GM12878 (cell line): ENCODE results near the gene NHERF2. TPM values are rescaled to one million over a fixed set of nuclear protein-coding genes. Genes with fewer than 3 reads are reported as not detected.
A peak's percentile ranks its signal among the peaks of the same experiment; 100 is the strongest.

Source experiments
- ATAC-seq: fragments of 200-7000 bp; cut with Tn5 transposase; 3 replicates; pipeline ENCODE4 v1.9.1; 2020; ENCODE audit warnings: mild to moderate bottlenecking, moderate library complexity
- BruUV-seq: library from RNA; stranded (reverse); fragments of 400-500 nt; replicated peaks from 2 replicates; lab custom pipeline; 2021; lab: Mats Ljungman, UMichigan
- CTCF ChIA-PET: fragments of 300-600 bp; sonication (Branson Sonifier 250); formaldehyde crosslinking; extraction: SDS; loops from one replicate; lab custom pipeline; 2021; ENCODE audit warnings: inconsistent platforms; lab: Yijun Ruan, JAX
- POLR2A ChIA-PET: fragments of 350-600 bp; formaldehyde crosslinking; extraction: SDS; loops from one replicate; lab custom pipeline; 2021; ENCODE audit warnings: inconsistent platforms; lab: Charles Lee
- RAD21 ChIA-PET: fragments of 300-600 bp; sonication (Branson Sonifier 250); formaldehyde crosslinking; loops from one replicate; lab custom pipeline; 2023; ENCODE audit warnings: antibody characterized with exemption; ENCODE audit not compliant: unreplicated experiment; lab: Charles Lee
- SMC1A ChIA-PET: fragments of 300-600 bp; sonication (Branson Sonifier 250); formaldehyde crosslinking; loops from one replicate; lab custom pipeline; 2023; ENCODE audit not compliant: unreplicated experiment, uncharacterized antibody; lab: Charles Lee
- DNase-seq: peaks from one replicate; pipeline ENCODE4 v3.0.0-alpha.2; 2011; ENCODE audit warnings: low read depth, low spot score
- FAIRE-seq: peaks from 3 replicates; lab custom pipeline; 2011; peaks lifted over from hg19 to GRCh38; lab: Jason Lieb, UNC
- H2AFZ ChIP-seq: 2 replicates; pipeline ENCODE4 v1.6.0; 2011; ENCODE audit warnings: low read depth, low read length, control low read depth; ENCODE audit not compliant: control insufficient read depth
- H3K27ac ChIP-seq: 2 replicates; pipeline ENCODE4 v1.5.1; 2011; ENCODE audit warnings: control low read depth; ENCODE audit not compliant: control insufficient read depth, insufficient read depth
- H3K27me3 ChIP-seq, 2 experiments: replicated peaks in 1 of 2; 2 replicates each; pipeline versions ENCODE4 v1.6.0 to v1.6.1; 2011; ENCODE audit warnings: low read length in 1 of 2; ENCODE audit not compliant: control insufficient read depth in 2 of 2, insufficient read depth in 2 of 2
- H3K36me3 ChIP-seq, 2 experiments: 2 replicates each; pipeline ENCODE4 v1.5.1; 2011; ENCODE audit warnings: low read length in 1 of 2; ENCODE audit not compliant: control insufficient read depth in 2 of 2, insufficient read depth in 2 of 2
- H3K4me1 ChIP-seq: 2 replicates; pipeline ENCODE4 v1.6.1; 2011; ENCODE audit warnings: mild to moderate bottlenecking, low read length, moderate library complexity, mixed read lengths; ENCODE audit not compliant: control insufficient read depth, insufficient read depth
- H3K4me2 ChIP-seq: 2 replicates; pipeline ENCODE4 v1.6.0; 2011; ENCODE audit warnings: control low read depth; ENCODE audit not compliant: control insufficient read depth, insufficient read depth
- H3K4me3 ChIP-seq: fragments of 200-600 bp; sonication (generic); 2 replicates; pipeline ENCODE4 v1.5.1; 2016
- H3K79me2 ChIP-seq: 2 replicates; pipeline ENCODE4 v1.6.0; 2011; ENCODE audit warnings: low read length; ENCODE audit not compliant: control insufficient read depth, insufficient read depth
- H3K9ac ChIP-seq: 2 replicates; pipeline ENCODE4 v1.8.0; 2011; ENCODE audit warnings: low read length, control low read depth, mixed read lengths; ENCODE audit not compliant: control insufficient read depth, insufficient read depth
- H3K9me3 ChIP-seq: replicated peaks from 3 replicates; pipeline ENCODE4 v1.5.1; 2011; ENCODE audit warnings: mild to moderate bottlenecking, low read length; ENCODE audit not compliant: control insufficient read depth, insufficient read depth
- H4K20me1 ChIP-seq: 2 replicates; pipeline ENCODE4 v1.6.0; 2011; ENCODE audit not compliant: control insufficient read depth, insufficient read depth
- EGR1 ChIP-seq, 2 experiments: IDR thresholded peaks; 1 replicate in 1 of 2; 2 replicates in 1 of 2; pipeline ENCODE4 v1.6.1; 2011 to 2012; ENCODE audit warnings: low read depth in 2 of 2, low read length in 2 of 2, borderline replicate concordance in 1 of 2, mild to moderate bottlenecking in 1 of 2, moderate library complexity in 1 of 2
- ESRRA ChIP-seq: IDR thresholded peaks from 2 replicates; pipeline ENCODE4 v1.6.1; 2012; ENCODE audit warnings: mild to moderate bottlenecking, low read length, improper control_type of control experiment
- POLR2A ChIP-seq: IDR thresholded peaks from 2 replicates; pipeline ENCODE4 v1.6.1; 2011; ENCODE audit warnings: low read depth, mild to moderate bottlenecking, low read length
- WGBS: methylation state at CpG from one replicate; pipeline ENCODE4 v1.1.6; 2016; ENCODE audit warnings: low lambda C conversion rate; ENCODE audit not compliant: insufficient replicate concordance, insufficient coverage; ENCODE audit errors: missing lambda C conversion rate; 5-methylcytosine and 5-hydroxymethylcytosine counted together
- in situ Hi-C: fragments of 300-500 bp; cut with MboI; formaldehyde crosslinking; loops from 9 replicates; pipeline ENCODE4 v1.14.3; 2018; ENCODE audit warnings: mixed read lengths
- intact Hi-C: fragments of 100-400 bp; cut with micrococcal nuclease; formaldehyde crosslinking; loops from one replicate; pipeline ENCODE4 v1.14.2; 2022; ENCODE audit not compliant: unreplicated experiment
- polyA plus RNA-seq, 11 experiments: library from polyadenylated mRNA; depleted of rRNA in 4 of 11; unstranded in 6 of 11; stranded (reverse) in 5 of 11; fragments of >200 nt; fragmentation: Nextera tagmentation in 4 of 11; fragmentation: Illumina TruSeq in 1 of 11; extraction: Ambion mirVana in 4 of 11; extraction: Trizol in 1 of 11; gene quantifications; 1 replicate in 1 of 11; 2 replicates in 10 of 11; pipeline versions ENCODE4 v1.2.1 to v1.2.3, GENCODE V29; 2011 to 2016; ENCODE audit warnings: inconsistent platforms in 2 of 11, missing spikeins in 2 of 11, low read depth in 1 of 11
- total RNA-seq, 4 experiments: library from RNA; depleted of rRNA in 3 of 4; stranded (reverse); fragments of >200 nt in 3 of 4; fragmentation: Illumina TruSeq in 1 of 4; extraction: Trizol in 1 of 4; gene quantifications; 2 replicates each; pipeline versions ENCODE4 v1.2.1 to v1.2.3, GENCODE V29; 2013 to 2021

Gene NHERF2
- total and polyA plus RNA-seq, 10 of the 15 experiments (the other 5 are each of a cell fraction or from before 2014, with no cell fraction given), result 0.05 to 0.31 (median 0.08) TPM; not detected in 4

- Histone ChIP-seq H3K4me2 (no peak overlapping the region), H2AFZ (no peak overlapping the region), H3K4me3 (no peak overlapping the region), H3K36me3 (peaks cover 3 to 50% of the 10 kb centered on the region in 2 experiments), H3K27ac (no peak overlapping the region), H3K4me1 (peaks cover 8% of the 10 kb centered on the region), H3K9me3 (no peaks in the 10 kb centered on the region), H3K9ac (no peak overlapping the region), H3K27me3 (no peaks in the 10 kb centered on the region), H4K20me1 (peaks cover 6% of the 10 kb centered on the region), H3K79me2 (peaks cover 28% of the 10 kb centered on the region)
- intact Hi-C loops, result no loop called here
- ChIA-PET POLR2A (no interaction called here), RAD21 (interaction anchor here (0.6 to 2.5 kb wide), 3 partner anchors 11 to 138 kb away, joined by 3 to 14 read pairs (median 4); no protein-coding TSS in a partner anchor), CTCF (interaction anchor here (0.7 to 4.3 kb wide), 5 partner anchors 8 to 198 kb away, joined by 3 to 54 read pairs (median 4); no protein-coding TSS in a partner anchor), SMC1A (no interaction called here)
- DNase-seq (no peak), FAIRE-seq (no peak), ATAC-seq (no peak)
- in situ Hi-C loops, result no loop called here
- TF ChIP-seq POLR2A (peak; percentile 26), ESRRA (no peak)
- BruUV-seq, result no TSS peak
- 97% methylated on average over 53 of the region's 53 CpGs for WGBS
Measured at GRCh38 chr16:2001456-2002355, 25.0 kb upstream of the NHERF2 start.

GRCh38 chr16:2002406-2003230 is 24.1 kb upstream of the NHERF2 start:
- RAD21 ChIA-PET, result interaction anchor here (0.6 to 2.5 kb wide), 4 partner anchors 12 to 152 kb away, joined by 3 to 14 read pairs (median 4); partner anchors contain the start of gene RPL3L
- H3K4me3 ChIP-seq, result no peak overlapping the region
- intact Hi-C loops, result no loop called here
- H3K9me3 ChIP-seq, result no peaks in the 10 kb centered on the region
- no peak for DNase-seq
- in situ Hi-C loops, result no loop called here
- TF ChIP-seq POLR2A (peak; percentile 2; the same call in 1 of the 2 replicates), EGR1 (IDR thresholded peaks at IDR 0.05; ENCODE audit: borderline replicate concordance in 1 of 2, low read depth in 2 of 2, low read length in 2 of 2) (no peak)
- SMC1A ChIA-PET, result interaction anchor here (2.1 kb wide), 1 partner anchor 138 kb away, joined by 14 read pairs; no protein-coding TSS in a partner anchor
- no peak for ATAC-seq
- H3K36me3 ChIP-seq, result peaks cover 0 to 50% of the 10 kb centered on the region in 2 experiments; a peak in 3 of 4 replicates
- H3K27ac ChIP-seq, result no peak overlapping the region
- WGBS, result 93% methylated on average over 47 of the region's 47 CpGs
- CTCF ChIA-PET, result interaction anchor here (0.6 to 4.3 kb wide), 9 partner anchors 9 to 197 kb away, joined by 3 to 54 read pairs (median 5); no protein-coding TSS in a partner anchor
- H3K79me2 ChIP-seq, result peaks cover 38% of the 10 kb centered on the region
- H3K9ac ChIP-seq, result no peak overlapping the region
- peaks cover 14% of the 10 kb centered on the region for H3K4me1 ChIP-seq
- FAIRE-seq, result no peak
- H3K4me2 ChIP-seq, result no peak overlapping the region
- POLR2A ChIA-PET, result interaction anchor here (1.8 to 2.2 kb wide), 2 partner anchors 9 to 12 kb away, joined by 6 to 10 read pairs; no protein-coding TSS in a partner anchor
- no peaks in the 10 kb centered on the region for H3K27me3 ChIP-seq
- no peak overlapping the region for H2AFZ ChIP-seq
- no TSS peak for BruUV-seq
- peaks cover 6% of the 10 kb centered on the region for H4K20me1 ChIP-seq
